Glutamatergic neuron (in vitro differentiated cells): ENCODE data around the gene ZCCHC14. TPM values are rescaled to one million over a fixed set of nuclear protein-coding genes. Genes with fewer than 3 reads are reported as not detected.

Experiments
- DNase-seq: peaks from one replicate; pipeline ENCODE4 v3.0.0; 2022
- H3K27ac Mint-ChIP-seq: one replicate; pipeline ENCODE4 v1.8.0; 2020; ENCODE audit warnings: mild to moderate bottlenecking, mixed read lengths, inconsistent platforms; ENCODE audit not compliant: unreplicated experiment
- H3K27me3 Mint-ChIP-seq: one replicate; pipeline ENCODE4 v1.8.0; 2020; ENCODE audit warnings: mild to moderate bottlenecking, moderate library complexity, mixed read lengths, inconsistent platforms; ENCODE audit not compliant: unreplicated experiment
- H3K36me3 Mint-ChIP-seq: one replicate; pipeline ENCODE4 v1.8.0; 2020; ENCODE audit warnings: mild to moderate bottlenecking, mixed read lengths, inconsistent platforms; ENCODE audit not compliant: unreplicated experiment
- H3K4me1 Mint-ChIP-seq: one replicate; pipeline ENCODE4 v1.8.0; 2020; ENCODE audit warnings: mild to moderate bottlenecking, low read depth, mixed read lengths, inconsistent platforms; ENCODE audit not compliant: unreplicated experiment
- H3K4me3 Mint-ChIP-seq: one replicate; pipeline ENCODE4 v1.8.0; 2020; ENCODE audit warnings: mild to moderate bottlenecking, mixed read lengths, inconsistent platforms; ENCODE audit not compliant: unreplicated experiment
- H3K9me3 Mint-ChIP-seq: one replicate; pipeline ENCODE4 v1.8.0; 2020; ENCODE audit warnings: mild to moderate bottlenecking, moderate library complexity, mixed read lengths, inconsistent platforms; ENCODE audit not compliant: unreplicated experiment
- CTCF ChIP-seq: fragments of 200-600 bp; sonication (generic); IDR thresholded peaks from one replicate; pipeline ENCODE4 v1.5.0; 2021; ENCODE audit not compliant: partially characterized antibody, unreplicated experiment
- total RNA-seq: library from RNA; stranded (reverse); fragmentation: NEBNext Ultra II Directional; extraction: Animal tissue kit (Norgen Biotek cat#: 25700); gene quantifications from one replicate; pipeline ENCODE4 v1.2.1, GENCODE V29; 2021; ENCODE audit not compliant: unreplicated experiment

Gene ZCCHC14
- total RNA-seq, 1 donor from 2014 or later, result 29.2 TPM

GRCh38 chr16:87404764-87405625, 87.8 kb downstream of the ZCCHC14 start:
- TF ChIP-seq CTCF, result no peak
- DNase-seq, result no peak
- Mint-ChIP-seq H3K4me1 (peaks cover 5% of the 10 kb centered on the region), H3K27ac (no peak overlapping the region), H3K9me3 (no peaks in the 10 kb centered on the region), H3K27me3 (no peaks in the 10 kb centered on the region), H3K4me3 (no peak overlapping the region), H3K36me3 (no peaks in the 10 kb centered on the region)

GRCh38 chr16:87395181-87395842, 97.5 kb downstream of the ZCCHC14 start:
- Mint-ChIP-seq H3K27me3 (peaks cover 9% of the 10 kb centered on the region), H3K36me3 (no peaks in the 10 kb centered on the region), H3K4me1 (peaks cover 15% of the 10 kb centered on the region), H3K9me3 (peaks cover 14% of the 10 kb centered on the region), H3K4me3 (peak overlapping the region; percentile 95), H3K27ac (peak overlapping the region; percentile 5)
- TF ChIP-seq CTCF, result no peak
- no peak for DNase-seq

- H3K36me3 Mint-ChIP-seq, result no peaks in the 10 kb centered on the region
- peaks cover 23% of the 10 kb centered on the region for H3K9me3 Mint-ChIP-seq
- peaks cover 15% of the 10 kb centered on the region for H3K27me3 Mint-ChIP-seq
- H3K4me3 Mint-ChIP-seq, result peak overlapping the region; percentile 95
- TF ChIP-seq CTCF, result no peak
- peak overlapping the region; percentile 67 for H3K27ac Mint-ChIP-seq
- peaks cover 25% of the 10 kb centered on the region for H3K4me1 Mint-ChIP-seq
- DNase-seq, result no peak
Measured at GRCh38 chr16:87393680-87394055, 99.2 kb downstream of the ZCCHC14 start.

- no peak for TF ChIP-seq CTCF
- Mint-ChIP-seq H3K4me3 (peak overlapping the region; percentile 95), H3K27me3 (peaks cover 20% of the 10 kb centered on the region), H3K36me3 (no peaks in the 10 kb centered on the region), H3K27ac (peak overlapping the region; percentile 67), H3K4me1 (peaks cover 30% of the 10 kb centered on the region), H3K9me3 (peaks cover 25% of the 10 kb centered on the region)
- peak; percentile 60 for DNase-seq
Measured at GRCh38 chr16:87392821-87393679, 99.8 kb downstream of the ZCCHC14 start.
